CD4-positive, alpha-beta T cell treated with Interferon alpha-2 for 1 hour (primary cell): Measurements from ENCODE around the gene PRR9.
"Not testable (repeated sequence)": the region's sequence is repeated elsewhere in the genome, so short reads cannot be mapped to it uniquely, and the experiment has no call there.

ENCODE experiments used
- DNase-seq, 2 donors: peaks; one replicate each; pipeline ENCODE4 v3.0.0-alpha.2; 2020 to 2022

The PRR9 gene, protein sequence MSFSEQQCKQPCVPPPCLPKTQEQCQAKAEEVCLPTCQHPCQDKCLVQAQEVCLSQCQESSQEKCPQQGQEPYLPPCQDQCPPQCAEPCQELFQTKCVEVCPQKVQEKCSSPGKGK

DNA sequence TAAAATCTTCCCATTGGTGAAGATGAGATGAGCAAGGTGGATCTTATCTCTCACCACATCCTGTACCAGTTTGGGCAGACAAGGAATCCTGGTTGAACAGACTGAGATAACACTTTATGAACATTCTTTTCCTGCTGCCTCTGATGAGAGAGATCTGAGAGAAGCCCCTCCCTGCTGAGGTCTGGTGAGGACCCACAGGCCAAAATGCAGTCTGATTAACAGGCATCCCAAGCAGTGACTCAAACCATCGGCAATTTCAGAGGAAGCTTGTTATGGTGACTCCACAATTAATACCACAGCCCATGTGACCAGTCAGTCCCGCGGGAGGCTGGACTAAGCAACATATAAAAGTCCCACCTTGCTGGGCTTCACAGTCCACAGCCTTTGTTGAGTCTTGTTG, at the start of gene PRR9:
TSS of gene PRR9 (plus strand) at position 373 of the 400 bp plus-strand sequence. CDS start 561 bp downstream, outside the sequence.
- DNase-seq: no peak

DNA sequence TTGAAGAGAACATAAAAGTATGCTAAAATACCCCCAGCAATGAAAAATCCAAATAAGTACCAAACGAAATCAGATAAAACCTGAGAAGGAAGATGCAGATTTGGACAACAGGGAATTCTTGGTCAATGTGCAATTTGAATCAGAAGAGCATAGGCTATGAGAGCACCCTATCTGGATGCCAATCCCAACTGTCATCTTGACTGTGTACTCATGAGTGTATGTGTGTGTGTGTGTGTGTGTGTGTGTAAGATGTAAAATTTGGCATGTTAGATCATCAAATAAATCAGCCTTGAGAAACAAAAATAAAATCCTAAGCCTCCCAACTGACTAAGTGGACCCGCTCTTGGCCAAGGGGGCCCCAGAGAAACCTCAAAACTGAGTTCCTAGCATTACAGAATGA, 48.7 kb upstream of the PRR9 start:
- DNase-seq: no peak

DNA sequence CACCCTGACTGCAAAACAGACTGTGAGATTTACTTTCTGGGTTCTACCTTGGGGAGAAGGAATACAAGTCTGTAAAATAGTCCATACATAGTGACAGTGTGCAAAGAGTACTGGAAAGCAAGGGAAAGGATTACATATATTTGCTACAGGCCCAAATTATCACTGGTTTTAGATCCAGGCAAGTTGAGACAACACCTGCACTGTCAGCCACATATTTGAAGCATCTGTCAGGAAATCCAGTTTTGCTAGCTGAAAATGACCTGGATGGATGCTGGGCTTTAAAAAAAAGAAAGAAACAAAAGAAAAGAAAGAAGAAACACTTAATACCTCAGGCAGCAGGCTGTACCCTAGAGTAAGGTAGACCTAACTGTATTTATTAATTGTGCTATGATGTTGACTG, 42.8 kb upstream of the PRR9 start:
- no peak for DNase-seq

DNA sequence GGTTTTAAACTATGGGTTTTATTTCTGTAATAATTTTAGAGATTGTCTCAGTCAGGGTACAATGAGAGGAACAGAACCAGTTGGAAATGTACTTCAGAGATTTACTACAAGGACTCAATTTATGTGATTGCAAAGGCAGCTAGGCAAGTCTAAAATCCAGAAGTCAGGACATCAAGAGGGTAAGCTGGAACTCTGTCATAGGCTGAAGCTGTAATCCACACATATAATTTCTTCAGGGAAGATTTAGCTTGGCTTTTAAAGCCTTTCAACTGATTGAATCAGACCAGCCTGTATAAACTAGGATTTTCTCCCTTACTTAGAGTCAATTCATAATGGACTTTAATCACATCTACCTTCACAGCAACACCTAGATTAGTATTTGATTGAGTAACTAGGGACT, 38.5 kb upstream of the PRR9 start:
- DNase-seq: no peak

DNA sequence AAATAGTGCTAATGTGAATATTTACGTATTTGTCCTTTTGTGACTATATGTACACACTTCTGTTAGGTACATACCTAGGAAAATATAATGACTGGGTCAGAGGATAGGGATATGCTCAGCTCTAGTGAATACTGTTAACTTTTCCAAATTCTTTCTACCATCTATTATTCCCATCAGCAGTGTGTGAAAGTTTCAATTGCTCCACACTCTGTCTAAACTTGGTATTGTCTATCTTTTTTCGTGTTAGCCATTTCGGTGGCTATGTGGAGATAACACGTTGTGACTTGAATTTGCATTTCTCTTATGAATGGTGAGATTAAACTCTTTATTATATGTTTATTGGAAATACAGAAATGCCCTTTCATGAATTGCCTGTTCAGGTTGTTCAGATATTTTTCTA, 36.8 kb upstream of the PRR9 start:
- DNase-seq: no peak

DNA sequence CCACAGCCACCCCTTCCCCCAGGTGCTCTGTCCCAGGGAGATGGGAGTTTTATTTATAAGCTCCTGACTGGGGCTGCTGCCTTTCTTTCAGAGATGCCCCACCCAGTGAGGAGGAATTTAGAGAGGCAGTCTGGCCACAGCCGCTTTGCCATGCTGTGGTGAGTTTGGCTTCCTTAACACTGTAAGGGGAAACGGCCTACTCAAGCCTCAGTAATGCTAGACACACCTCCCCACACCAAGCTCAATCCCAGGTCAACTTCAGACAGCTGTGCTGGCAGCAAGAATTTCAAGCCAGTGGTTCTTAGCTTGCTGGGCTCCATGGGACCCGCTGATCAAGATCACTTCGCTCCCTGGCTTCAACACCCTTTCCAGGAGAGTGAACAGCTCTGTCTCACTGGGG, 29.1 kb upstream of the PRR9 start:
- DNase-seq: not testable (repeated sequence)

DNA sequence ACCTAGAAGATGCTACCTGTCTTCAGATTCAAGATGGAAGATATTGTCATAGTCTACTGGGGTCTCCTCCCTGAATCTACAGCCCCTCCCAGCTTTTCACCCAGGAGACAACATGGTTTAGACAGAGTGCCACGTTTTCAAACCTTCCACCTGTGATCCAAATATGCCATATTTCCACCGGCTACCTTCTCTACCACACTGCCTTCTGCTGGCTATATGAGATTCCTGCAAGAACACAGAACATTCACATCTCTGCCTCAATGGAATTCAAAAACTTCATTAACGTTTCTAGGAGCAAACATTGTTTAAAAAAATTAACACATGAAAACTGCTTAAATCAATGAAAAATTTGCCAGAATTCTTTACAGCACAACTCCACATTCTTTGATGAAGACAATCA, 27.0 kb upstream of the PRR9 start:
- no peak for DNase-seq

DNA sequence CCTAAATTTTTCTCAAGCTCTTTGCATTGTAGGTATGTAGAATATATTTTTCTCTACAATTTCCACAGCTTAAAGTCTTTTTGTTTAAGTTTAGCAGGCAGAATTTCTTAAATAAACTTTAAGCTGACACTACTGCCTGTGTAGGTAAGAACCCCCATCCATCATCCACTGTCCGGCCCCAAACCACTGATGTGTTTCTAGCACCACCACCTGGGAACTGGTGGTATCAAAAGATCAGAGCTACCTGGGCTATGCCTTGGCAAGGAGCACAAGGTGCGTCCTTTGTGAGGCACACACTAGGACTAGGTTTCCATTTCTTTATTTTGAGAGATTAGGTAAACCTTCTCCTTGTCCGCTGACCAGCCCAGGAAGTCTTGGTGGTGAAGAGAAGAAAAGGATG, 24.7 kb upstream of the PRR9 start:
- DNase-seq: no peak

DNA sequence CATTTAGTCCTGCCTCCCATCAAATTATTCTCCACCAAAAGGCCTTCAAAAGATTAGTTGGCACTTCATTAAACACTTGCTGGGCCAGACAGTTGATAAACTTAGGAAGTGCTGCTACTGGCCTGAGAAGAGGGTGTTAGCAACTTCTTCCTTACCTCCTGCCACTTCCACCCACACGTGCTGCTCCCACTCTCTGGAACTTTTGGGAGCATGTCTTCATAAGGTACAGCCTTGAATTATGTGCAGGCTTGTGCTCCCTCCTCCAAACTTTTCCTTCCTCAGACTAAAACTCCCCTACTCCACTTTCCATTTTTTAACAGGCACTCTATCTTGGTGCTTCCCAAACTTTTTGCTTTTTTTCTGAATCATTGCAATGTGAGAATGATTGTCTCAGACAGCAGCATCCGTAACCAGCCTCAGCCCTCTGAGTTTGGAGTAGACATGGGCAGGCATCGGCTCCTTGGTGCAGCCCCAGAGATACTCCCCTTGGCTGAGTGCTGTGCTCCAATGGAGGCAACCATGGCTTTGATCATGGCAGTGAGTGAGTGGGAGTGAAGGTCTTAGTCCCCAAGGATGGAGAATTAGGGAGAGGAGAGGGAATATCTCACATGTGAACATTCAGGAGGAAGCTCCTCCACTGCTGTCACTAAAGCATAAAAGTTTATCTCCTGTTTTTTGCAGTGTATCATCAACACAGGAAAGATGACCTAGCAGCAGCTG, 22.9 kb upstream of the PRR9 start:
- no peak for DNase-seq

DNA sequence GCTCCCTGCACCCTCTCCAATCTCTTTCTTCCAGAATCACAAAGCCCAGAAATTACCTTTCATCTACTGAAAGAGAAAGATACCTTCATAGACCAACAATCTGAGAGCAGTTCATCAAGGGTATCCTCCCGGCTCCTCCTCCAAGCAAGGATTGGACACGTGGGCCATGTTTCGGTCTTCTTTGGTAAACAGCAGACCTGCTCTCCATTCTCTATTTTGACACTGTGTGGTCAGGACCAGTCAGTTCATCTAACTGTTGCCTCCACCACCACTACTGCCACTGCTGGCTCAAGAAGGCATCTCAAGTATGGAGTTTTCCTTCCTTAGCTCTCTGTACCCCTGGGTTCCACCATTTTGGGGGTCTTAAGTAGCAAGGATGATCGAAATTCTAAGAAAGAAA, 22.2 kb upstream of the PRR9 start:
- no peak for DNase-seq

DNA sequence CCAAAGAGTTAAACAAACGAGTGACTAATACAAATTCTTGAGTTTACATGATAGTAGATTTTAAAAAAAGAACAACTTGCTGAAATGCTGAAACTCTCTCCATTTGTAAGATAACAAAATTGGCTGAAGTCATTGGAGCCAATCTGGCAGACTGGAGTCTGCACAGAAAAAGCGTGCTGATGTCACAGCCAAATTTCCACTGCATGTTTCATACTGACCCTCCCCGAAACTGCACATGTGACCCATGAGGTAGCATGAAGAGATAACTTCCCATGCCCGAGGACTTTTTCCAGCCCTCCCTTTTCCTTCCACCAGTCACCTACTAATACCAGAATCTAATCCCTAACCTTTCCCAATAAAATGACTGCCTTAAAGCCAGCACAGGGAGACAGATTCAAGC, 15.4 kb upstream of the PRR9 start:
- DNase-seq: no peak

DNA sequence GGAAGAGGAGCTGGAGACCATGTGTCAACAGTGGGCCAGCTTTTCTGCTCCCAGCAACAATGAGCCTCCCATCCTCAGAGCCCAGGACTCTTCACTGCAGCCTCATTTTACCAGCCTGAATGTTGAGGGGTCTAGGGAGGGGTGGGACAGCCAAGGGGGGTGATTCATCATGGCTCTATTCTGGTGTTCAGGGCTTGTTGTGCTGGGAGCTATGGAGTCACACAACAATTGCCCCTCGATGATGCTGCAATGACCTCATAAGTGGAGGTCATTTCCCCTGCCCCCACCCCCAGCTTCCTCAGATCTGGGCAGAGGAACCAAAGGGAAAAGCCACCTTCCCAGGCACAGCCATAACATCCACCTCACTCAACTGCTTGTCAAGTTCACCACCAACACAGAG, 14.3 kb upstream of the PRR9 start, which contains the start of gene LELP1:
TSS of gene LELP1 (plus strand) at position 301 of the 400 bp plus-strand sequence. CDS start 1,278 bp downstream, outside the sequence.
- DNase-seq: no peak

DNA sequence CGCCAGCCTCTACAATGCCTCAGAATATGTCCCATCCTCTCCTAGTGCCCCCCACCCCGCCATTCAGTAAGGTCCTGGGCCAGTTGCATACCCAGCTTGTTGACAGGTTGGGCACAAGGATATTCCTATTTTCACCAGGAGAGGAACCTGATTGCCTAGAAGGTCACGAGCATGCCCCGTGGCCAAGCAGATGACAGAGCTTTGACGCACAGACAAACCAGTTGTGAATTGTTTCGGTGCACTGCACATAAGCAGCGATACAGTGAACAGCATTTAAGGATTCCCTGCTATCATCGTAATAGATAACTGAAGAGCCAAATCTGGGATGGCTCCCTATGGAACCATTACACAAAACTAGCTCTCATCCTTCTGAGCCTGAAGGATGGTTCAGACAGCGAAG, 10.8 kb upstream of the PRR9 start:
- DNase-seq: no peak

DNA sequence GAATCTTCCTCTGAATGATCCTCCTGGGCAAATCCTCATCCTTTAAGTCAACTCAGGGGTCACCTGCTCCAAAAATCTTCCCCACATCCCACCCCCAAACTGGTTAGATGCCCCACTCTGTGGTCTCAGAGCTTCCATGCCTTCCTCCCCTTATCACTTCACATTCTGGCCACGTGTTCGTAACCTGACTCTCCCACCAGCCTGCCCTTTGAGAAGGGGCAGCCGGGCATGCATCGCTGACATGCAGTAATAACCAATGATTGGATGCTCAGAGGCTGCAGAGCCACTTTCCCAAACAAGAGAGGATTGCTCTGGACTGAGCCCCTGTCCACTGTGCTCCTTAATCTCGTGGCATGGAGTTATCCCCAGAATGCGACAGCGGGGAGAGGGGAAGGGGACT, 7.2 kb upstream of the PRR9 start:
- no peak for DNase-seq

DNA sequence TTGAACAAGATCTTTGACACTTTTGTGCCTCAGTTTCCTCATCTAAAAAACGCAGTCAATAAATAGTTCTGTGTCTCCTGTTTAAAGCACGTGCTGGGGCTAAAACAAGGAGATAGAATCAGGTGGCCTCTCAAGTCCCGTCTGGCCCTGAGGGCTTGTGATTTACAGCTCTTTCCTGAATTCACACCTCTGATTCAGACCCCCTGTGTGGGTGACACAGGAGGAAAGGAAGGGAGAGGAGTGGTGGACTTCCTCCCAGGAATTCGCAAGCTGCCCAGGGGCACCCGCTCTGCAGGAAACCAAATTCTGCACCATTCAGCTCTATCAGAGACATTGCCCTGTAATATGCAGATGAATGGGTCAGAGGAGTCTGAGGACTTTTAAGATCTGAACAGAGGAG, 5.2 kb upstream of the PRR9 start:
- DNase-seq: no peak

DNA sequence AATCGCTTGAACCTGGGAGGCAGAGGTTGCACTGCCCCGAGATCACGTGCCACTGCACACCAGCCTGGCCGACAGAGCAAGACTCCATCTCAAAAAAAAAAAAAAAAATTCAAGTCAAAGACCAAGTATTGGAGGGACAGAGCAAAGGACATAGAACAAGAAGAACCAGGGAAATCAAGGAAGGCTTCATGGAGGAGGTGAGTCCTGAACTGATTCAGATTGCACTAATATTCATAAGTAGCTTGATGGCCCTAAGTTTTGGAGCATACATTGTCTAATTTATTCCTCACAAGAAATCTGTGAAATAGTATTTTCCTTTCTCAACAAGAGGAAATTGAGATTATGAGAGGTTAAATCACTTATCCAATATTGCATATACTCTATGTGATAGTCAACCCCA, 3.9 kb upstream of the PRR9 start:
- DNase-seq: no peak

DNA sequence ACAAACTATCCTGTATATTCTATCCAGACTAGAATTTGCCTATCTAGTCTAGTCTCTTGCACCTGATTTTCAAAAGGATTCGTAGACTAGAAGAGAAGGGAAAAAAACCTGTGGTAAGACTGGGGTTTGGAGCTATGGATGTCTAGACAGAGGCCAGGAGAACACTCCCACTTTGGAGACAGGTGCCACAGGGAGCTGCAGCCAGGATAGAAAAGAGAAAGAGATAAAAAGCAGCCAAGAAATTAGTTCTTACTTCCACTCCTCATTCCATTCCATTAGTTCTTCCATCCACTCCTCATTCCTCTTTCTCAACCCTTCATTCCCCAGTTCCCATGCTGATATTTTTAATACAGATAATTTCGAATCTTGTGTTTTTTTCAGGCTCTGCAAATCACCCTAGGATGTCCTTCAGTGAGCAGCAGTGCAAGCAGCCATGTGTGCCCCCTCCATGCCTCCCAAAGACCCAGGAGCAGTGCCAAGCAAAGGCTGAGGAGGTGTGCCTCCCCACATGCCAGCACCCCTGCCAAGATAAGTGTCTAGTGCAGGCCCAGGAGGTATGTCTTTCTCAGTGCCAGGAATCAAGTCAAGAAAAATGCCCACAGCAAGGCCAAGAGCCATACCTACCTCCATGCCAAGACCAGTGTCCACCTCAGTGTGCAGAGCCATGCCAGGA, 496 bp downstream of the PRR9 start:
- DNase-seq: no peak

DNA sequence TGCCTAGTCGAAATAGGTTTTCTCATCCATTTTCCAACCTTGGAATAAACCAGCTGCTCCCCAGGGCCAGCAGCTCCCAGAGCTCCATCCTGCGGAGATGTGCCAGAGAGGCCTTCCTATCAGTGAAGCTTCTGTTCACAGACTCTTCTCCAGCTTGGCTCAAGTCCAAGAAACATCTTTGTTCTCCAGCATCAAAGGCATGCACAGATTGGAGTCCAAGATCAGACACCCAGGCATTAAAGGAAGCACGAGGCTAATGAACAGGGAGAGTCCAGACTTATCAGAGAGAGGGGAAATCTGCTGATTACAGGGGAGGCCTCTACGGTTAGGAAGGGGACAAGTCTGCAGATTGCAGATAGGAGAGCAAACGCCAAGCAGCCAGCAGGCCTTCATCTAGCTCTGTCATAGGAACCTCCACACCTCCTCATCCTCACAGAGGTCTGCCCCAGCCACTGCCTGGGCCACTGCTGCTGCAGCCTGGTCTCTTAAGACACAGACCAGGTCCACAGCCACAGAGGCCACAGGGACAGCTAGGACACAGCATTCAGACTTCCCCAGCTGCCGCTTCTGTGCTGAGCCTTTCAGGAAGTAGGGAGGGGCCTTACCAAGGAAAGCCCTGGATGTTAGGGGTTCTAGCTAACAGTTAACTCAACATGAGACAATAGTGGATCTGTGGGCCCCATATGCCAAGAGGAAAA, 3.4 kb downstream of the PRR9 start:
- no peak for DNase-seq

DNA sequence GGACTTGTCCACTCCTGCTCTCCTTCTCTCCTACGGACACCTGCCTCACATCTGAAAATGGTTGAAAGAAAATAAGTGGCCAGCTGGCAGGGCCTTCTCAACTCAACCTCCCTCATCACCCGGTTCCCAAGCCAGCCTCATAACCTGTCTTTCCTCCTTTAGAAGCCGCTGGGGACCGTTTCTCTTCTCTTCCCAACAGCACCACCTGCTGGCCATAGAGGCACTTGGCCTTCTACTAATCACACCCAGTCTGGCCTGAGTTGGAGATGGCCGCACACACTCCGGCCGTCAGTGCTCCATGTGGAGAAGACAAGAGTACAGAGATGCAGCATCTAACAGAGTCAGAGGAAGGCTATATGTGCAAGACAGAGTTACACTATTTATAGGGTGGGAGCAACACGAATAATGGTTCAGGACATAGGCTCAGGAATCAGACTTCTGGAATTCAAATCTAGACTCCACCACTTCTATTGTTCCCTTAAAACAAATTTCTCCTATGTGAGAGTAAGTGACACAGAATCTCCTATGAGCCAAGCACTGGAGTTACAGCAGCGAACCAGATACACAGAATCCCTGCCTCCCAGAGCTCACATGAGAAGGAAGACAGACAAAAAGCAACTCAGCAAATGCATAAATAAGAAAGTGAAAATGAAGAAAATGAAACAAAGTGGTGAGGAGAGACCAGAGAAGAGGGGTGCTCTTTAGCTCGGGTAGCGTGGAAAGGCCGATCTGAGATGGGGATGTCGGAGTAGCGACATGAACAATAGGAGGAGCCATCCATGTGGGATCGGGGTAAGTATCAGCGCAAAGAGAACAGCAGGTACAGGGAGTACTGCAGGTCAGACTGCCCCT, 5.9 kb downstream of the PRR9 start:
- DNase-seq: peak; percentile 34 to 47

DNA sequence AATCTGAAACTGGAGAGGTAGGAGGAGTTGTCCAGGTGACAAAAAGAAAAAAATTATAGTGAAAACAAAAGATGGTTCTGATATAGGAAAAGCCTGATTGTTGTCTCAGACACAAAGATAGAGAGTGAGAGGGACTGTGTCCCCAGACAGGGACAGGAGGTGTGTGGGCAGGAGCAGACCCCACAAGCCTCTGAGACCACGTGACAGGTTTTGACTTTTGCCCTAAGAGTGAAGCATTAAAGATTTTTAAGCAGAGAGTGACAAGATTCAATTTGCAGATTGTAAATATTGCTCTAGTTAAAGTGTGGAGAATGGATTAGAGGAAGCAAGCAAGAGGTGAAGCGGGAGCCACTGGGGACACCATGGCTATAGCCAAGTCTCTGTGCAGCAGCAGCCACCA, 10.4 kb downstream of the PRR9 start:
- DNase-seq: no peak

DNA sequence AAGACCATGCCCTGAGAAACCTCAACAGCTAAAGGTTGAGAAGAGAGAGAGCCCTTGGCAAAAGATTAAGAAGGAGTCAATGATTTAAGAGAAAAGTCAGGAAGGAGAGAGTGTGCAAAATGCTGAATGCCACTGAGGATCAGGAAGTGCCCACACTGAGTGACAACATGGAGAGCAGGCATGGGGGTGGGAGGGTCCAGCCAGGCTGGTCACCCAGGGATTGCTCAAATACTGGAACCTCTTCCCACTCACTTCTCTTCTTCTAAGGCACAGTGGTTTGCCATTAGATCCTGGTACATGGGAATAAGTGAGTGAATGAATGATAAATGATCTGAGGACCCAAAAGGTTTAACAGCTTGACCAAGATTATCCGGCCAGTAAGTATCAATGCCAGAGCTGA, 11.1 kb downstream of the PRR9 start:
- no peak for DNase-seq

DNA sequence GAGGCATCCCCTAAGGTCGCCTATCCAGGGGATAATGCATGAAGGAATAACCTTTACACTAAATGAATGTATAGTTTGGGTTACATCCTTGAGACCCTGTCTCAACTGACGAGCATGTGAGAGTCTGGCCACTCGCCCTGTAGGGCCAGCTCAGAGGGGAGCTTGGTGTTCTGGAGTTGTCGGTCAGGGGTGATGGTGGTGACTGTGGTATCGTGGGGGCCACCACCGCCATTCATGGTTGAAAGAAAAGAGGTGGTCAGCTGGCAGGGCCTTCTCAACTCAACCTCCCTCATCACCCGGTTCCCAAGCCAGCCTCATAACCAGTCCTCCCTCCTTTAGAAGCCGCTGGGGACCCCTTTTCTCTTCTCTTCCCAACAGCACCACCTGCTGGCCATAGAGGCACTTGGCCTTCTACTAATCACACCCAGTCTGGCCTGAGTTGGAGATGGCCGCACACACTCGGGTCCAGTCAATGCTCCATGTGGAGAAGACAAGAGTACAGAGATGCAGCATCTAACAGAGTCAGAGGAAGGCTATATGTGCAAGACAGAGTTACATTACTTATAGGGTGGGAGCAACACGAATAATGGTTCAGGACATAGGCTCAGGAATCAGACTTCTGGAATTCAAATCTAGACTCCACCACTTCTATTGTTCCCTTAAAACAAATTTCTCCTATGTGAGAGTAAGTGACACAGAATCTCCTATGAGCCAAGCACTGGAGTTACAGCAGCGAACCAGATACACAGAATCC, 11.9 kb downstream of the PRR9 start:
- DNase-seq: peak in 1 of 2 donors; percentile 9
